Activated naive CD4-positive, alpha-beta T cell treated with anti-CD3 and anti-CD28 coated beads, Interleukin-2, amount 50 U/mL, for 16 hours (primary cell): Measurements from ENCODE around the gene ST6GALNAC2.
"Not testable (repeated sequence)": the region's sequence is repeated elsewhere in the genome, so short reads cannot be mapped to it uniquely, and the experiment has no call there.

Source experiments
- DNase-seq: peaks from one replicate; pipeline ENCODE4 v3.0.0-alpha.2; 2020

ST6GALNAC2 gene

GRCh38 chr17:76525513-76525833, 60.2 kb downstream of the ST6GALNAC2 start:
- DNase-seq, result not testable (repeated sequence)

GRCh38 chr17:76524598-76525512, 60.8 kb downstream of the ST6GALNAC2 start:
- no peak for DNase-seq

GRCh38 chr17:76523084-76524037, 62.3 kb downstream of the ST6GALNAC2 start:
- peak; percentile 79 for DNase-seq

GRCh38 chr17:76521683-76522082, 64.0 kb downstream of the ST6GALNAC2 start:
- not testable (repeated sequence) for DNase-seq

- DNase-seq, result no peak
These were observed 64.4 kb downstream of the ST6GALNAC2 start for GRCh38 chr17:76521262-76521661.

- DNase-seq, result no peak
These were observed 66.4 kb downstream of the ST6GALNAC2 start for GRCh38 chr17:76519048-76519966.

- DNase-seq, result no peak
These were observed 68.0 kb downstream of the ST6GALNAC2 start for GRCh38 chr17:76517638-76518038.
